OCI-LY1 (cell line): ENCODE data around the gene STK32C.

Experiments
- H2AFZ ChIP-seq: fragments of 200-600 bp; sonication (generic), shearing (Covaris generic); 2 replicates; pipeline ENCODE4 v1.6.0; 2014; ENCODE audit warnings: antibody characterized with exemption, mild to moderate bottlenecking, low read length
- H3F3A ChIP-seq: fragments of 200-600 bp; sonication (generic), shearing (Covaris generic); 2 replicates; pipeline ENCODE4 v1.6.0; 2014; ENCODE audit warnings: mild to moderate bottlenecking, antibody characterized with exemption, low read length, moderate library complexity; ENCODE audit not compliant: insufficient read depth
- H3K27ac ChIP-seq: fragments of 200-600 bp; sonication (generic); 2 replicates; pipeline ENCODE4 v1.5.1; 2014; ENCODE audit warnings: low read length, mixed run types, mild to moderate bottlenecking, low read depth; ENCODE audit not compliant: poor library complexity, severe bottlenecking
- H3K27me3 ChIP-seq: fragments of 200-600 bp; sonication (generic); 2 replicates; pipeline ENCODE4 v1.6.0; 2014; ENCODE audit warnings: antibody characterized with exemption, mild to moderate bottlenecking, low read length, moderate library complexity; ENCODE audit not compliant: insufficient read depth
- H3K36me3 ChIP-seq: fragments of 200-600 bp; sonication (generic); 2 replicates; pipeline ENCODE4 v1.6.1; 2014; ENCODE audit warnings: mild to moderate bottlenecking, antibody characterized with exemption, low read length, moderate library complexity, mixed read lengths; ENCODE audit not compliant: insufficient read depth
- H3K4me1 ChIP-seq: fragments of 200-600 bp; sonication (generic); 2 replicates; pipeline ENCODE4 v1.5.1; 2014; ENCODE audit warnings: mild to moderate bottlenecking, low read length, moderate library complexity; ENCODE audit not compliant: insufficient read depth, severe bottlenecking
- H3K4me2 ChIP-seq: fragments of 200-600 bp; sonication (generic), shearing (Covaris generic); 2 replicates; pipeline ENCODE4 v1.6.1; 2014; ENCODE audit warnings: low read length
- H3K4me3 ChIP-seq: fragments of 200-600 bp; sonication (generic); 2 replicates; pipeline ENCODE4 v1.5.1; 2014; ENCODE audit warnings: low read length, low read depth, mild to moderate bottlenecking, mixed read lengths; ENCODE audit not compliant: poor library complexity, severe bottlenecking
- H3K79me2 ChIP-seq: fragments of 200-600 bp; shearing (Covaris generic); 2 replicates; pipeline ENCODE4 v1.6.1; 2016; ENCODE audit warnings: mixed run types, low read length, mixed read lengths; ENCODE audit not compliant: insufficient read depth
- H3K9ac ChIP-seq: fragments of 200-600 bp; sonication (generic), shearing (Covaris generic); 2 replicates; pipeline ENCODE4 v1.6.1; 2014; ENCODE audit warnings: mild to moderate bottlenecking, low read length, mixed read lengths
- H3K9me2 ChIP-seq: fragments of 200-600 bp; sonication (generic), shearing (Covaris generic); 2 replicates; pipeline ENCODE4 v1.6.1; 2014; ENCODE audit warnings: low read depth, mild to moderate bottlenecking, low read length, mixed read lengths
- H3K9me3 ChIP-seq: fragments of 200-600 bp; shearing (Covaris generic); 2 replicates; pipeline ENCODE4 v1.6.1; 2014; ENCODE audit warnings: low read length, mixed read lengths
- H4K20me1 ChIP-seq: fragments of 200-600 bp; sonication (generic), shearing (Covaris generic); 2 replicates; pipeline ENCODE4 v1.6.0; 2016; ENCODE audit warnings: mild to moderate bottlenecking, low read length; ENCODE audit not compliant: insufficient read depth
- CTCF ChIP-seq: fragments of 200-600 bp; sonication (generic), shearing (Covaris generic); IDR thresholded peaks from 2 replicates; pipeline ENCODE4 v1.5.1; 2017; ENCODE audit warnings: mild to moderate bottlenecking, antibody characterized with exemption, low read length, moderate library complexity, mixed read lengths
- EZH2 ChIP-seq: fragments of 200-600 bp; sonication (generic), shearing (Covaris generic); IDR thresholded peaks from 2 replicates; pipeline ENCODE4 v1.8.0; 2017; ENCODE audit warnings: borderline replicate concordance, mixed run types, mild to moderate bottlenecking, antibody characterized with exemption, low read length, moderate library complexity, mixed read lengths

The STK32C gene

GRCh38 chr10:132249824-132250375, 57.9 kb downstream of the STK32C start:
- Histone ChIP-seq H3K27me3 (no peaks in the 10 kb centered on the region; the same call in 1 of the 2 replicates), H3K4me2 (no peak overlapping the region), H3K9me2 (no peaks in the 10 kb centered on the region), H3K4me1 (no peaks in the 10 kb centered on the region), H3K79me2 (no peaks in the 10 kb centered on the region), H3F3A (no peaks in the 10 kb centered on the region), H3K9ac (no peak overlapping the region), H2AFZ (no peak overlapping the region), H3K36me3 (no peaks in the 10 kb centered on the region), H3K9me3 (no peaks in the 10 kb centered on the region), H3K4me3 (no peak overlapping the region), H4K20me1 (no peaks in the 10 kb centered on the region), H3K27ac (no peak overlapping the region)
- TF ChIP-seq CTCF (no peak), EZH2 (no peak)

- no peaks in the 10 kb centered on the region for H3K9me2 ChIP-seq
- no peaks in the 10 kb centered on the region for H4K20me1 ChIP-seq
- H3K27ac ChIP-seq, result no peak overlapping the region
- H3K9ac ChIP-seq, result no peak overlapping the region
- H2AFZ ChIP-seq, result no peak overlapping the region
- no peaks in the 10 kb centered on the region; the same call in 1 of the 2 replicates for H3K27me3 ChIP-seq
- no peaks in the 10 kb centered on the region for H3K9me3 ChIP-seq
- H3K4me2 ChIP-seq, result no peak overlapping the region
- no peaks in the 10 kb centered on the region for H3K4me1 ChIP-seq
- no peak overlapping the region for H3K4me3 ChIP-seq
- TF ChIP-seq CTCF (no peak), EZH2 (no peak)
- no peaks in the 10 kb centered on the region for H3K79me2 ChIP-seq
- no peaks in the 10 kb centered on the region for H3F3A ChIP-seq
- no peaks in the 10 kb centered on the region for H3K36me3 ChIP-seq
Observed at GRCh38 chr10:132249226-132249724, 58.5 kb downstream of the STK32C start.

- no peak overlapping the region for H3K4me2 ChIP-seq
- no peaks in the 10 kb centered on the region for H3K9me3 ChIP-seq
- no peaks in the 10 kb centered on the region for H4K20me1 ChIP-seq
- no peak overlapping the region for H3K27ac ChIP-seq
- TF ChIP-seq CTCF, result no peak
- TF ChIP-seq EZH2, result no peak
- H3K9me2 ChIP-seq, result no peaks in the 10 kb centered on the region
- no peaks in the 10 kb centered on the region; the same call in 1 of the 2 replicates for H3K27me3 ChIP-seq
- no peak overlapping the region for H3K4me3 ChIP-seq
- H3K4me1 ChIP-seq, result no peaks in the 10 kb centered on the region
- H2AFZ ChIP-seq, result no peak overlapping the region
- H3F3A ChIP-seq, result no peaks in the 10 kb centered on the region
- H3K9ac ChIP-seq, result no peak overlapping the region
- no peaks in the 10 kb centered on the region for H3K79me2 ChIP-seq
- no peaks in the 10 kb centered on the region for H3K36me3 ChIP-seq
Observed at GRCh38 chr10:132248455-132249225, 59.1 kb downstream of the STK32C start.
